Left ventricle myocardium inferior (tissue), 1 donor: Measurements from ENCODE around the gene PAFAH2. TPM values are rescaled to one million over a fixed set of nuclear protein-coding genes. Genes with fewer than 3 reads are reported as not detected.

Experiments used
- DNase-seq: peaks from one replicate; pipeline ENCODE4 v3.0.0-alpha.2; 2020
- H3K27ac ChIP-seq: fragments of 200-600 bp; replicated peaks from 2 replicates; pipeline ENCODE4 v1.8.0; 2021
- H3K27me3 ChIP-seq: fragments of 200-600 bp; 2 replicates; pipeline ENCODE4 v1.8.0; 2021; ENCODE audit warnings: low read depth
- H3K36me3 ChIP-seq: fragments of 200-600 bp; 2 replicates; pipeline ENCODE4 v1.8.0; 2021
- H3K4me1 ChIP-seq: fragments of 200-600 bp; 2 replicates; pipeline ENCODE4 v1.8.0; 2021
- H3K4me3 ChIP-seq: fragments of 200-600 bp; 2 replicates; pipeline ENCODE4 v1.8.0; 2021; ENCODE audit warnings: mild to moderate bottlenecking, moderate library complexity
- H3K9me3 ChIP-seq: fragments of 200-600 bp; replicated peaks from 2 replicates; pipeline ENCODE4 v1.8.0; 2021
- CTCF ChIP-seq: fragments of 200-600 bp; IDR thresholded peaks from 2 replicates; pipeline ENCODE4 v1.8.0; 2021; ENCODE audit warnings: antibody characterized with exemption, mild to moderate bottlenecking, borderline replicate concordance
- intact Hi-C: fragments of 100-400 bp; cut with micrococcal nuclease; formaldehyde crosslinking; loops from one replicate; pipeline ENCODE4 v1.11.0; 2022
- total RNA-seq: library from RNA; stranded (reverse); fragmentation: NEBNext Ultra II Directional; extraction: Animal tissue kit (Norgen Biotek cat#: 25700); gene quantifications from one replicate; pipeline ENCODE4 v1.2.1, GENCODE V29; 2021
- donor health status: DM: no; HTN: yes; CAD: no; lungs with severe emphysema.

PAFAH2 gene
- total RNA-seq, 1 donor from 2014 or later = 10.6 TPM

- peaks cover 74% of the 10 kb centered on the region for H3K36me3 ChIP-seq
- no peaks in the 10 kb centered on the region for H3K4me1 ChIP-seq
- H3K27me3 ChIP-seq = no peaks in the 10 kb centered on the region
- DNase-seq = no peak
- H3K9me3 ChIP-seq = peaks cover 6% of the 10 kb centered on the region
- intact Hi-C loops = no loop called here
- H3K4me3 ChIP-seq = no peak overlapping the region
- TF ChIP-seq CTCF = no peak
- H3K27ac ChIP-seq = no peak overlapping the region
Observed at GRCh38 chr1:25959611-25960010, 38.3 kb downstream of the PAFAH2 start.

DNA sequence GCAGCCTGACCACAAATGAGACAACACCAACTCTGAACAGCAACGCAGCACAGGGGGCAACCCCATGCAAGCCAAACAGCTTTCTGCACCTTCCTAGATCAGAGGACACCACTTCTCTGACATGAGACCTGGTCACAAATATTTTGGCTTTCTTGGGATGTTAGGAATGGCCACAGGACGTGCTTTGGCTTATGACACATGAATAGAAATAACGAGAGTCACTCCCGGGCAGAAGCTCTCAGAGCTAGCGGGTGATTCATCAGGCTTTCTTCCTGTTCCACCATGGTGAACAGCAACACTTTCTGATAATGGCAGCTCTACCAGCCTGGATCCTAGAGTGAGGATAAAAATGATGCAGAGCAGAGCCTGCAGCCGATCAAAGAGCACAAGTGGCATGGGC lies 39.4 kb downstream of the PAFAH2 start:
- Histone ChIP-seq H3K27me3 (no peaks in the 10 kb centered on the region), H3K9me3 (peaks cover 6% of the 10 kb centered on the region), H3K4me3 (no peak overlapping the region), H3K4me1 (no peaks in the 10 kb centered on the region), H3K27ac (no peak overlapping the region), H3K36me3 (peaks cover 64% of the 10 kb centered on the region)
- intact Hi-C loops = no loop called here
- DNase-seq = no peak
- TF ChIP-seq CTCF = no peak

DNA sequence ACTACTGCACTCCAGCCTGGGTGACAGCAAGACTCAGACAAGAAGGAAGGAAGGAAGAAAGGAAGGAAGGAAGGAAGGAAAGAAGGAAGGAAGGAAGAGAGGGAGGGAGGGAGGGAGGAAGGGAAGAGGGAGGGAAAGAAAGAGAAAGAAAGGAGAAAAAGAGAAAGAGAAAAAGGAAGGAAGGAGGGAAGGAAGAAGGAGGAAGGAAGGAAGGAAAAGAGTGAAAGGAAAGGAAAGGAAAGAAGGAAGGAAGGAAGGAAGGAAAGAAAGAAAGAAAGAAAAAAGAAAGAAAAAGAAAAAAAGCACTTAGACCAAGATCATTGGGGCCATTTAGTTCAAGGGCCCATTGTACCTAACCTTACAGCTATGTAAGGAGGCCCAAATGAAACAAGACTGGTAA lies 42.3 kb downstream of the PAFAH2 start:
- intact Hi-C loops = no loop called here

GRCh38 chr1:25954282-25954938 lies 43.5 kb downstream of the PAFAH2 start:
- Histone ChIP-seq H3K27ac (no peak overlapping the region), H3K9me3 (peaks cover 9% of the 10 kb centered on the region), H3K4me1 (no peaks in the 10 kb centered on the region), H3K4me3 (no peak overlapping the region), H3K36me3 (peaks cover 23% of the 10 kb centered on the region), H3K27me3 (no peaks in the 10 kb centered on the region)
- DNase-seq = no peak
- TF ChIP-seq CTCF = no peak
- intact Hi-C loops = no loop called here

More for the DNA sequence above, 42.3 kb downstream of the PAFAH2 start:
- H3K27ac ChIP-seq = no peak overlapping the region
- no peaks in the 10 kb centered on the region for H3K27me3 ChIP-seq
- no peak overlapping the region for H3K4me3 ChIP-seq
- no peak for TF ChIP-seq CTCF
- H3K9me3 ChIP-seq = peaks cover 6% of the 10 kb centered on the region
- H3K4me1 ChIP-seq = no peaks in the 10 kb centered on the region
- no peak for DNase-seq
- H3K36me3 ChIP-seq = peaks cover 35% of the 10 kb centered on the region

DNA sequence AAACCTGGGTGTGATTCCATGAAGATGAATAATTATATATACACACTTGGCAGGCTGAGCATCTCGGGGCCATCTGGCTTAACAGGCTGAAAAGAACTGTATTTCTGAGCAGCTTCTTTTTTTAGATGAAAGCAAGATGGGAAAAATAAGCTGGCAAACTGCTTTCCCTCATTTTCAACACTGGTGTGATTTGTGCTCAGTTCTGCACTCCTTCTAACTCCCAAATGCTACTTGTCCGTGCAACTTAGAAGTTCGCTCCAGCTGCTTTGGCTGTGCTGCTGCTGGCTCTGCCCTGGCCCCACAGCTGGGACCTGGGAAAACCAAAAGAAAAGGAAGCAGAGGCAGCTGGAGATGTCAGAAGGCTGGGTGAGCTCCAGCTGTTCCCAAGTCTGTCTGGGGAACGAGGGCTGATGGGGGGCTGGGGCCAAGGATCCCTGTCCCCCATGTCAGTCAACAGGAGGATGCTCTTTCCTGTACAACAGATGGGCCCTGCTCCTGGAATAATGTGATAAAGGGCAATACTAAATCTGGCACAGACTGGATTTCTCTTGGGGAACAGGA lies 44.9 kb downstream of the PAFAH2 start:
- peak; percentile 62 for DNase-seq
- Histone ChIP-seq H3K27ac (no peak overlapping the region), H3K4me1 (no peaks in the 10 kb centered on the region), H3K9me3 (peaks cover 4% of the 10 kb centered on the region), H3K4me3 (no peak overlapping the region), H3K27me3 (no peaks in the 10 kb centered on the region), H3K36me3 (peaks cover 8% of the 10 kb centered on the region)
- intact Hi-C loops = no loop called here
- TF ChIP-seq CTCF = no peak
